Measurements from ENCODE around the gene ETS1.

DNA sequence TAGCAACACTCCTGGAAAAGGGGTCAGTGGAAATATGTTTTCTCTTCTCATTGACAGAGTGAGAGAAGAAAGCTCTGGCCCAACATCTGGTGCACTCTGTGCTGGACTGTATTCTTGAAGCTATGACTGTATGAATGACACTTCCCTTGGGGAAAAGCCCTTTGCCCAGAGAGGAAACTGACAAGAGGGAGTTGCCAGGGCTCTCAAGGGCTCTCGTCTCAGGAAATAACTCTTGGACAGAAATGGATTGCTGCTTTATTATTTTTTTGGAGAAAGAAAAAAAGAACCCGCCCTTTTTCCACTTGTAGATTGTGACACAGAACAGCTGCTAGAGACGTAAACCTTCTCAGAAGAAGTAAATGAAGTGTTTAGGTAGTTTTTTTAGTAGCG, 11.4 kb downstream of the ETS1 start:
- TF ChIP-seq BHLHE40 (IDR thresholded peaks at IDR 0.05; ENCODE audit: borderline replicate concordance) (no peak), SUZ12 (IDR thresholded peaks at IDR 0.05) (no peak), SP1 (IDR thresholded peaks at IDR 0.05) (no peak), FOXA1 (IDR thresholded peaks at IDR 0.05) (no peak)

All from HEK293T (cell line).